Measurements from ENCODE around the gene NDUFB10. TPM values are rescaled to one million over a fixed set of nuclear protein-coding genes. Genes with fewer than 3 reads are reported as not detected.

The NDUFB10 gene
- total and polyA plus RNA-seq, 4 donors, result 93.9 to 195 (median 133) TPM

DNA sequence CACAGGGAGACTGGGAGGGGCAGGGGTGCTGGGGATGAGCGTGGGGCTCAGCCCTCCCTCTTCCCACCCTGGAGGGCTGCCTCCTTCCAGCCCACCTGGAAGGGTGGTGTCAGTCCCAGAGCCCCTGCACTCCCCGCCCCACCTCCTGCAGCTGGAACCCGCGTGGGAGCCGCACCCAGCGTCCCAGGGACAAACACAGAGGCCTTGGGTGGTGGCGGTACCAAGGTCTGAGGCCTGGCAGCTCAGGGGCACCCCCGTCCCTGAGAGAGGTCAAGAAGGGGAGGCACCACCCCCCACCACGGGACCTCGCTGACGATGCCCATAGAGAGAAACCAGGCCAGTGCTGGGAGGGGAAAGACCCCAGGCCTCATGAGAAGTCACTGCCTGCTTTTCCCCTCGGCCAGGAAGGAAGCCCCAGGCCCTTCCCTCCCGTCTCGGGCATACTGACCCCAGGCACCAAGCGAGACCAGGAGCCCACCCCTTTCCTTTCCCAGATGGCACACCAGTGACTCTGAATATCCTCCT is 45.2 kb upstream of the NDUFB10 start:
- TF ChIP-seq YY1 (IDR thresholded peaks at IDR 0.05), result no peak
- TF ChIP-seq GABPA (IDR thresholded peaks at IDR 0.05 in 1 of 2, conservative IDR thresholded peaks at IDR 0.05 in 1 of 2), result no peak
- TF ChIP-seq SP1 (IDR thresholded peaks at IDR 0.05), result no peak
- TF ChIP-seq FOXA2 (IDR thresholded peaks at IDR 0.05), result no peak
- TF ChIP-seq, protein P1, sequence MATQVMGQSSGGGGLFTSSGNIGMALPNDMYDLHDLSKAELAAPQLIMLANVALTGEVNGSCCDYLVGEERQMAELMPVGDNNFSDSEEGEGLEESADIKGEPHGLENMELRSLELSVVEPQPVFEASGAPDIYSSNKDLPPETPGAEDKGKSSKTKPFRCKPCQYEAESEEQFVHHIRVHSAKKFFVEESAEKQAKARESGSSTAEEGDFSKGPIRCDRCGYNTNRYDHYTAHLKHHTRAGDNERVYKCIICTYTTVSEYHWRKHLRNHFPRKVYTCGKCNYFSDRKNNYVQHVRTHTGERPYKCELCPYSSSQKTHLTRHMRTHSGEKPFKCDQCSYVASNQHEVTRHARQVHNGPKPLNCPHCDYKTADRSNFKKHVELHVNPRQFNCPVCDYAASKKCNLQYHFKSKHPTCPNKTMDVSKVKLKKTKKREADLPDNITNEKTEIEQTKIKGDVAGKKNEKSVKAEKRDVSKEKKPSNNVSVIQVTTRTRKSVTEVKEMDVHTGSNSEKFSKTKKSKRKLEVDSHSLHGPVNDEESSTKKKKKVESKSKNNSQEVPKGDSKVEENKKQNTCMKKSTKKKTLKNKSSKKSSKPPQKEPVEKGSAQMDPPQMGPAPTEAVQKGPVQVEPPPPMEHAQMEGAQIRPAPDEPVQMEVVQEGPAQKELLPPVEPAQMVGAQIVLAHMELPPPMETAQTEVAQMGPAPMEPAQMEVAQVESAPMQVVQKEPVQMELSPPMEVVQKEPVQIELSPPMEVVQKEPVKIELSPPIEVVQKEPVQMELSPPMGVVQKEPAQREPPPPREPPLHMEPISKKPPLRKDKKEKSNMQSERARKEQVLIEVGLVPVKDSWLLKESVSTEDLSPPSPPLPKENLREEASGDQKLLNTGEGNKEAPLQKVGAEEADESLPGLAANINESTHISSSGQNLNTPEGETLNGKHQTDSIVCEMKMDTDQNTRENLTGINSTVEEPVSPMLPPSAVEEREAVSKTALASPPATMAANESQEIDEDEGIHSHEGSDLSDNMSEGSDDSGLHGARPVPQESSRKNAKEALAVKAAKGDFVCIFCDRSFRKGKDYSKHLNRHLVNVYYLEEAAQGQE (IDR thresholded peaks at IDR 0.05), result no peak
- TF ChIP-seq EGR1 (IDR thresholded peaks at IDR 0.05; ENCODE audit: low read depth in 2 of 2), result no peak
- TF ChIP-seq, protein P2, sequence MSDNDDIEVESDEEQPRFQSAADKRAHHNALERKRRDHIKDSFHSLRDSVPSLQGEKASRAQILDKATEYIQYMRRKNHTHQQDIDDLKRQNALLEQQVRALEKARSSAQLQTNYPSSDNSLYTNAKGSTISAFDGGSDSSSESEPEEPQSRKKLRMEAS (IDR thresholded peaks at IDR 0.05), result no peak
- no peak for TF ChIP-seq TAF1 (conservative IDR thresholded peaks at IDR 0.05)
- TF ChIP-seq HNF4A (conservative IDR thresholded peaks at IDR 0.05), result no peak
- TF ChIP-seq, protein P3, sequence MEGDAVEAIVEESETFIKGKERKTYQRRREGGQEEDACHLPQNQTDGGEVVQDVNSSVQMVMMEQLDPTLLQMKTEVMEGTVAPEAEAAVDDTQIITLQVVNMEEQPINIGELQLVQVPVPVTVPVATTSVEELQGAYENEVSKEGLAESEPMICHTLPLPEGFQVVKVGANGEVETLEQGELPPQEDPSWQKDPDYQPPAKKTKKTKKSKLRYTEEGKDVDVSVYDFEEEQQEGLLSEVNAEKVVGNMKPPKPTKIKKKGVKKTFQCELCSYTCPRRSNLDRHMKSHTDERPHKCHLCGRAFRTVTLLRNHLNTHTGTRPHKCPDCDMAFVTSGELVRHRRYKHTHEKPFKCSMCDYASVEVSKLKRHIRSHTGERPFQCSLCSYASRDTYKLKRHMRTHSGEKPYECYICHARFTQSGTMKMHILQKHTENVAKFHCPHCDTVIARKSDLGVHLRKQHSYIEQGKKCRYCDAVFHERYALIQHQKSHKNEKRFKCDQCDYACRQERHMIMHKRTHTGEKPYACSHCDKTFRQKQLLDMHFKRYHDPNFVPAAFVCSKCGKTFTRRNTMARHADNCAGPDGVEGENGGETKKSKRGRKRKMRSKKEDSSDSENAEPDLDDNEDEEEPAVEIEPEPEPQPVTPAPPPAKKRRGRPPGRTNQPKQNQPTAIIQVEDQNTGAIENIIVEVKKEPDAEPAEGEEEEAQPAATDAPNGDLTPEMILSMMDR (IDR thresholded peaks at IDR 0.05; ENCODE audit: low read depth, low read length, missing input control), result no peak
- TF ChIP-seq HNF4G (IDR thresholded peaks at IDR 0.05), result no peak
- TF ChIP-seq, protein P4, sequence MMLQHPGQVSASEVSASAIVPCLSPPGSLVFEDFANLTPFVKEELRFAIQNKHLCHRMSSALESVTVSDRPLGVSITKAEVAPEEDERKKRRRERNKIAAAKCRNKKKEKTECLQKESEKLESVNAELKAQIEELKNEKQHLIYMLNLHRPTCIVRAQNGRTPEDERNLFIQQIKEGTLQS (IDR thresholded peaks at IDR 0.05), result no peak
- no peak for TF ChIP-seq FOXA1 (IDR thresholded peaks at IDR 0.05)
- no peak for TF ChIP-seq RXRA (IDR thresholded peaks at IDR 0.05)
- TF ChIP-seq, protein P5, sequence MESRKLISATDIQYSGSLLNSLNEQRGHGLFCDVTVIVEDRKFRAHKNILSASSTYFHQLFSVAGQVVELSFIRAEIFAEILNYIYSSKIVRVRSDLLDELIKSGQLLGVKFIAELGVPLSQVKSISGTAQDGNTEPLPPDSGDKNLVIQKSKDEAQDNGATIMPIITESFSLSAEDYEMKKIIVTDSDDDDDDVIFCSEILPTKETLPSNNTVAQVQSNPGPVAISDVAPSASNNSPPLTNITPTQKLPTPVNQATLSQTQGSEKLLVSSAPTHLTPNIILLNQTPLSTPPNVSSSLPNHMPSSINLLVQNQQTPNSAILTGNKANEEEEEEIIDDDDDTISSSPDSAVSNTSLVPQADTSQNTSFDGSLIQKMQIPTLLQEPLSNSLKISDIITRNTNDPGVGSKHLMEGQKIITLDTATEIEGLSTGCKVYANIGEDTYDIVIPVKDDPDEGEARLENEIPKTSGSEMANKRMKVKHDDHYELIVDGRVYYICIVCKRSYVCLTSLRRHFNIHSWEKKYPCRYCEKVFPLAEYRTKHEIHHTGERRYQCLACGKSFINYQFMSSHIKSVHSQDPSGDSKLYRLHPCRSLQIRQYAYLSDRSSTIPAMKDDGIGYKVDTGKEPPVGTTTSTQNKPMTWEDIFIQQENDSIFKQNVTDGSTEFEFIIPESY (IDR thresholded peaks at IDR 0.05), result no peak
- 51% methylated on average over 15 of the region's 15 CpGs for WGBS

DNA sequence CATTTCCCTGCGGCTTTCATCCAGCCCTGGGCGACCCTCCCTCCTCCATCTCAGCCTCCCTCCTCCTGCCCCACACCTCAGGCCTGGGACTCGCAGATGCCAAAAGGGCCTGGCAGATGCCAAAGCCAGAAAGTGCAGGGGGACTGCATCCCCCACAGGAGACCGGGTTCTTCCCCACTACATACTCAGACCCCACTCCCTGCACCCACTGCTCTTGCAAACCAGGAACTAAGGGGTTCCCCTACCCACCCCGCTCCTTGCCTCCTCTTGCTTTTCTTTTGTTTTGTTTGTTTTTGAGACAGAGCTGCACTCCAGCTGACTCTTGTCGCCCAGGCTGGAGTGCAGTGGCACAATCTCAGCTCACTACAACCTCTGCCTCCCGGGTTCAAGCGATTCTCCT is 44.4 kb upstream of the NDUFB10 start:
- no peaks in the 10 kb centered on the region for H3K36me3 ChIP-seq (ENCODE audit: control insufficient read depth in 4 of 4, insufficient read depth in 3 of 4, low read depth in 1 of 4, low read length in 3 of 4)
- no peak overlapping the region for H3K9ac ChIP-seq (ENCODE audit: low read depth in 1 of 2, low read length in 2 of 2)
- peaks cover 6 to 12% (median 9%) of the 10 kb centered on the region in 4 donors for H3K27me3 ChIP-seq (ENCODE audit: control insufficient read depth in 4 of 4, insufficient read depth in 4 of 4, low read length in 3 of 4)
- H3K4me3 ChIP-seq (ENCODE audit: low read depth in 1 of 3, low read length in 3 of 3), result no peak overlapping the region
- H3K27ac ChIP-seq (ENCODE audit: low read depth in 1 of 2, low read length in 2 of 2), result no peak overlapping the region
- TF ChIP-seq FOXA1 (IDR thresholded peaks at IDR 0.05) (no peak), SP1 (IDR thresholded peaks at IDR 0.05) (no peak), RXRA (IDR thresholded peaks at IDR 0.05) (no peak), NR2F2 (IDR thresholded peaks at IDR 0.05) (no peak), HNF4A (conservative IDR thresholded peaks at IDR 0.05) (no peak)
- TF ChIP-seq, protein P1 (IDR thresholded peaks at IDR 0.05), result no peak
- TF ChIP-seq, protein P4 (IDR thresholded peaks at IDR 0.05), result no peak
- H3K9me3 ChIP-seq (ENCODE audit: control insufficient read depth in 4 of 4, low read length in 3 of 4), result no peaks in the 10 kb centered on the region
- no peak for DNase-seq (ENCODE audit: low spot score)
- H3K4me1 ChIP-seq (ENCODE audit: control insufficient read depth in 4 of 4, insufficient read depth in 4 of 4, low read length in 3 of 4), result peaks cover 0 to 14% (median 5%) of the 10 kb centered on the region in 4 donors
- WGBS, result 63% methylated on average over 8 of the region's 8 CpGs

More for the DNA sequence above, 45.2 kb upstream of the NDUFB10 start:
- DNase-seq (ENCODE audit: low spot score), result no peak
- H3K9ac ChIP-seq (ENCODE audit: low read depth in 1 of 2, low read length in 2 of 2), result no peak overlapping the region
- H3K27me3 ChIP-seq (ENCODE audit: control insufficient read depth in 4 of 4, insufficient read depth in 4 of 4, low read length in 3 of 4), result peaks cover 0 to 6% (median 4%) of the 10 kb centered on the region in 4 donors
- no peaks in the 10 kb centered on the region for H3K9me3 ChIP-seq (ENCODE audit: control insufficient read depth in 4 of 4, low read length in 3 of 4)
- H3K4me1 ChIP-seq (ENCODE audit: control insufficient read depth in 4 of 4, insufficient read depth in 4 of 4, low read length in 3 of 4), result peaks cover 0 to 14% (median 5%) of the 10 kb centered on the region in 4 donors
- H3K27ac ChIP-seq (ENCODE audit: low read depth in 1 of 2, low read length in 2 of 2), result no peak overlapping the region
- no peak overlapping the region for H3K4me3 ChIP-seq (ENCODE audit: low read depth in 1 of 3, low read length in 3 of 3)
- H3K36me3 ChIP-seq (ENCODE audit: control insufficient read depth in 4 of 4, insufficient read depth in 3 of 4, low read depth in 1 of 4, low read length in 3 of 4), result no peaks in the 10 kb centered on the region
